ENCODE measurements around the gene RHBDF1.

The RHBDF1 gene

DNA sequence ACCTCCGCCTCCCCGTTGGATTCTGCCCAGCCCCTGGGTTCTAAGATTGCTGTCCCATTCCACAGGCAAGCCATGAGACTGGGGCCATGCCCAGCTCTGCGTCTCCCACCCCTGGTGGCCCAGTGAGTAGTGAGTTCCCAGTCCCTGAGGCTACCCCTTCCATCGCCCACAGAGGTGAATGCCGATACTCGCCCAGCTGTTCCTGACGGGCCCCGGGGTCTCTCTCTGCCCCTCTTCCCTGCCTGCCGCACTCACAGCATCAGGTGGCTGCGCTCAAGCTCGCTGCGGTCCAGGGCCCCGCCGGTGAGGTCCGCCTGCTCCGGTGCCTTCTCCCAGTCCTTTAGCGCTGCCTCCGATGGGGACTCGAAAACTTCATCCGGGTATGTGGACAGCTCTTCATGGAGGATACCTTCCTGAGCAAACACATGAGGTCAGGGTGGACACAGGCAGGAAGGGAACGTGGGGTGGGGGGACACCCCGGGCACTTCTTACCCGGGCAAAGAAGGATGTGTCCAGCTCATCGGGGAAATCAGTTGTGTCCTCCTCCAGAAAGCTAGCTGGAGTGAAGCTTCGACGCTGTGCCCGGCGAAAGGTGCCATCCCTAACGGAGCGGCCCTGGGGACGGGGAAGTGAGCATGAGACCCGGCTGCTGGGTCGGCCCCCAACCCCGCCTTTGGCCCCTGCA, 10.0 kb downstream of the RHBDF1 start:
- Histone ChIP-seq H3K9ac (ENCODE audit: low read length) (no peak overlapping the region), H3F3A (ENCODE audit: insufficient read depth) (no peaks in the 10 kb centered on the region), H3K27me3 (ENCODE audit: low read length) (no peaks in the 10 kb centered on the region), H3K9me3 (ENCODE audit: insufficient read depth, low read length) (no peaks in the 10 kb centered on the region), H3K4me2 (ENCODE audit: low read depth, low read length, poor library complexity, severe bottlenecking) (no peak overlapping the region), H3K27ac (ENCODE audit: low read depth, low read length) (no peak overlapping the region), H3K36me3 (ENCODE audit: low read length) (no peaks in the 10 kb centered on the region), H3K4me3 (ENCODE audit: insufficient read depth, low read length, poor library complexity, severe bottlenecking) (no peak overlapping the region), H3K9me2 (replicated peaks; ENCODE audit: insufficient read depth, low read length) (no peaks in the 10 kb centered on the region), H3K79me2 (ENCODE audit: insufficient read depth, low read length) (no peaks in the 10 kb centered on the region), H4K20me1 (ENCODE audit: low read depth, low read length) (no peaks in the 10 kb centered on the region), H2AFZ (ENCODE audit: low read depth, low read length, severe bottlenecking) (no peak overlapping the region)
- TF ChIP-seq, protein P1, sequence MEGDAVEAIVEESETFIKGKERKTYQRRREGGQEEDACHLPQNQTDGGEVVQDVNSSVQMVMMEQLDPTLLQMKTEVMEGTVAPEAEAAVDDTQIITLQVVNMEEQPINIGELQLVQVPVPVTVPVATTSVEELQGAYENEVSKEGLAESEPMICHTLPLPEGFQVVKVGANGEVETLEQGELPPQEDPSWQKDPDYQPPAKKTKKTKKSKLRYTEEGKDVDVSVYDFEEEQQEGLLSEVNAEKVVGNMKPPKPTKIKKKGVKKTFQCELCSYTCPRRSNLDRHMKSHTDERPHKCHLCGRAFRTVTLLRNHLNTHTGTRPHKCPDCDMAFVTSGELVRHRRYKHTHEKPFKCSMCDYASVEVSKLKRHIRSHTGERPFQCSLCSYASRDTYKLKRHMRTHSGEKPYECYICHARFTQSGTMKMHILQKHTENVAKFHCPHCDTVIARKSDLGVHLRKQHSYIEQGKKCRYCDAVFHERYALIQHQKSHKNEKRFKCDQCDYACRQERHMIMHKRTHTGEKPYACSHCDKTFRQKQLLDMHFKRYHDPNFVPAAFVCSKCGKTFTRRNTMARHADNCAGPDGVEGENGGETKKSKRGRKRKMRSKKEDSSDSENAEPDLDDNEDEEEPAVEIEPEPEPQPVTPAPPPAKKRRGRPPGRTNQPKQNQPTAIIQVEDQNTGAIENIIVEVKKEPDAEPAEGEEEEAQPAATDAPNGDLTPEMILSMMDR (IDR thresholded peaks at IDR 0.05; ENCODE audit: insufficient read depth, low read length, poor library complexity, severe bottlenecking): no peak
- TF ChIP-seq EZH2phosphoT487 (conservative IDR thresholded peaks at IDR 0.05; ENCODE audit: low read length): no peak

DNA sequence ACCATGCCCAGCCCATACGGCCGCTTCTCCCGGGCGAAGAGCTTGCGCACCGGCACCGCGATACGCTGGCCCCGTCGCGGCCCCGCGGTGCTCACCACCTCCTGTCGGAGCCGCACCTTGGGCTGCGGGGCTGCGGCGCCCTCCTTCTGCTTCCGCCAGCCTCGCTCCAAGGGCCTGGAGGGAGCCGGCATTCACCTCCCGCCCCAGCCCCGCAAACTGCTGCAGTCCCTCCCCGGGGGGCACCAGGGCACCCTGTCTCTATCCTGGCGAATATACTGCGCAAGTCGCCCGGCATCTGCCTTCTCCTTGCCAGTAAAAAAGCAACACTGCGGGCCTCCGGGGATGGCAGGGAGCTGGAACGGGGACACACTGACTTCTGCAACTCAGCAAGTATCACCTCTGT, 10.6 kb downstream of the RHBDF1 start:
- Histone ChIP-seq H3K9me2 (replicated peaks; ENCODE audit: insufficient read depth, low read length) (no peaks in the 10 kb centered on the region), H3K36me3 (ENCODE audit: low read length) (no peaks in the 10 kb centered on the region), H3K4me2 (ENCODE audit: low read depth, low read length, poor library complexity, severe bottlenecking) (no peak overlapping the region), H3K27me3 (ENCODE audit: low read length) (no peaks in the 10 kb centered on the region), H3F3A (ENCODE audit: insufficient read depth) (no peaks in the 10 kb centered on the region), H4K20me1 (ENCODE audit: low read depth, low read length) (no peaks in the 10 kb centered on the region), H3K79me2 (ENCODE audit: insufficient read depth, low read length) (no peaks in the 10 kb centered on the region), H2AFZ (ENCODE audit: low read depth, low read length, severe bottlenecking) (no peak overlapping the region), H3K9me3 (ENCODE audit: insufficient read depth, low read length) (no peaks in the 10 kb centered on the region), H3K4me3 (ENCODE audit: insufficient read depth, low read length, poor library complexity, severe bottlenecking) (no peak overlapping the region), H3K27ac (ENCODE audit: low read depth, low read length) (no peak overlapping the region), H3K9ac (ENCODE audit: low read length) (no peak overlapping the region)
- TF ChIP-seq, protein P1 (IDR thresholded peaks at IDR 0.05; ENCODE audit: insufficient read depth, low read length, poor library complexity, severe bottlenecking): no peak
- TF ChIP-seq EZH2phosphoT487 (conservative IDR thresholded peaks at IDR 0.05; ENCODE audit: low read length): no peak

DNA sequence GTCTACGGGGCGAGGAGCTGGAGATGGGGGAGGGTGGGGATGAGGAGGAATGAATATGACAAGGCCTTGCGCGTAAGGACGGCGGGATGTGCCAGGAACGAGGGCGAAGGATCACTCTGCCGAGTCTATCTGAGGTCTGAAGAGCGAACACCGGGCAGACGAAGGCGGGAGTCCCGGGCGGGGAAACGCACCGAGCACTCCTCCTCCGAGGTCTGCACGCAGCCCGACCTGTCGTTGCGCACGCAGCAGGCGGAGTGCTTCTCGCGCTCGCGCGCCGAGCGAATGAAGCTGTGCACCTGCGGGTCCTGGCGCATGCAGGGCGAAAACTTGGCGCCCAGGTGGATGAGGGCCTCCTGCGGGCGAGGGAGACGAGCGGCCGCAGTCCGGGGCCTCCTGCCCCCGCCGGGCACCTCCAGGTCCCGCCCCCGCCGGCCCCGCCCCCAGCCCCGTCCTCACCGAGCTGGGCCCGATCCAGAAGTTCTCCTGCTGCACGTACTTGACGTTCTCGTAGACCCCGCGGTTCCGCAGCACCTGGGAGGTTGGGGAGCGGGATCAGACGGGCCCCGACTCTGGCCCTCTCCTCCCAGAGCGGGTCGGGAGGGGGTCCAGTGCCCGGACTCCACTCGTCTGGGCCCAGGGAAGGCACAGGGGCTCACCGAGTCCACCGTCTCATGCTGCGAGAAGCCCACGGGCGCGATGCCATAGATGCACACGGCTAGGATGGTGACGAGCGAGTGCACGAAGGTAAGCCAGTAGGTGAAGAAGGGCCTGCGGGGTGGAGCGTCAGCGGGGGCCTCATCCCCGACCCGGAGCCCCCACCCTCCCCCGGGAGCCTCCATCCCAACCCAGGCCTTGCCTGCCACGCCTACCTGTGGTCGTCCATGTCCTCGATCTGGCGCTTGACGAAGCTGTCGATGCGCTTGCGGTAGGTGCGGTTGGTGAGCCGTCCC, 11.2 kb downstream of the RHBDF1 start:
- TF ChIP-seq, protein P1 (IDR thresholded peaks at IDR 0.05; ENCODE audit: insufficient read depth, low read length, poor library complexity, severe bottlenecking): no peak
- no peak for TF ChIP-seq EZH2phosphoT487 (conservative IDR thresholded peaks at IDR 0.05; ENCODE audit: low read length)
- no peaks in the 10 kb centered on the region for H3K79me2 ChIP-seq (ENCODE audit: insufficient read depth, low read length)
- H3K4me3 ChIP-seq (ENCODE audit: insufficient read depth, low read length, poor library complexity, severe bottlenecking): no peak overlapping the region
- no peaks in the 10 kb centered on the region for H3K36me3 ChIP-seq (ENCODE audit: low read length)
- H4K20me1 ChIP-seq (ENCODE audit: low read depth, low read length): no peaks in the 10 kb centered on the region
- H3K9me2 ChIP-seq (replicated peaks; ENCODE audit: insufficient read depth, low read length): no peaks in the 10 kb centered on the region
- no peak overlapping the region for H3K27ac ChIP-seq (ENCODE audit: low read depth, low read length)
- H3K9ac ChIP-seq (ENCODE audit: low read length): no peak overlapping the region
- H2AFZ ChIP-seq (ENCODE audit: low read depth, low read length, severe bottlenecking): no peak overlapping the region
- no peaks in the 10 kb centered on the region for H3K9me3 ChIP-seq (ENCODE audit: insufficient read depth, low read length)
- H3F3A ChIP-seq (ENCODE audit: insufficient read depth): no peaks in the 10 kb centered on the region
- H3K27me3 ChIP-seq (ENCODE audit: low read length): no peaks in the 10 kb centered on the region
- no peak overlapping the region for H3K4me2 ChIP-seq (ENCODE audit: low read depth, low read length, poor library complexity, severe bottlenecking)

Data from SU-DHL-6 (cell line).